Natural killer cell (primary cell): ENCODE results near the gene RYR2. TPM values are rescaled to one million over a fixed set of nuclear protein-coding genes. Genes with fewer than 3 reads are reported as not detected.
"Not testable (repeated sequence)": the region's sequence is repeated elsewhere in the genome, so short reads cannot be mapped to it uniquely, and the experiment has no call there.

Source experiments
- ATAC-seq, 3 donors: fragments of 150-1000 bp in 2 of 3; fragments of 200-7000 bp in 1 of 3; cut with Tn5 transposase; 1 replicate in 1 of 3; 2 replicates in 2 of 3; pipeline ENCODE4 v1.10.0; 2021; ENCODE audit warnings: mild to moderate bottlenecking in 2 of 3, moderate library complexity in 2 of 3
- DNase-seq, 2 donors: peaks; one replicate each; pipeline versions ENCODE4 v3.0.0 to v3.0.0-alpha.2; 2013 to 2021; ENCODE audit warnings: mixed read lengths in 1 of 2
- H3K27ac ChIP-seq: one replicate; pipeline ENCODE4 v1.5.1; 2013; ENCODE audit warnings: mild to moderate bottlenecking, low read length
- H3K27me3 ChIP-seq: one replicate; pipeline ENCODE4 v1.6.1; 2013; ENCODE audit warnings: low read length; ENCODE audit not compliant: control insufficient read depth, insufficient read depth
- H3K36me3 ChIP-seq: one replicate; pipeline ENCODE4 v1.6.1; 2013; ENCODE audit warnings: low read length; ENCODE audit not compliant: control insufficient read depth, insufficient read depth
- H3K4me1 ChIP-seq: one replicate; pipeline ENCODE4 v1.6.1; 2013; ENCODE audit warnings: low read length; ENCODE audit not compliant: control insufficient read depth, insufficient read depth
- H3K4me3 ChIP-seq: one replicate; pipeline ENCODE4 v1.5.1; 2013; ENCODE audit warnings: low read length
- H3K9me3 ChIP-seq: one replicate; pipeline ENCODE4 v1.6.1; 2013; ENCODE audit warnings: low read length; ENCODE audit not compliant: control insufficient read depth, insufficient read depth
- H3K27ac Mint-ChIP-seq, 2 donors: one replicate each; pipeline ENCODE4 v1.8.0; 2022; ENCODE audit warnings: mild to moderate bottlenecking in 2 of 2, mixed read lengths in 2 of 2, moderate library complexity in 1 of 2
- H3K27me3 Mint-ChIP-seq, 2 donors: one replicate each; pipeline ENCODE4 v1.8.0; 2022; ENCODE audit warnings: low read depth in 2 of 2, mixed read lengths in 2 of 2
- H3K36me3 Mint-ChIP-seq: one replicate; pipeline ENCODE4 v1.8.0; 2022; ENCODE audit warnings: mixed read lengths
- H3K4me1 Mint-ChIP-seq, 2 donors: one replicate each; pipeline ENCODE4 v1.8.0; 2022; ENCODE audit warnings: mixed read lengths in 2 of 2
- H3K4me3 Mint-ChIP-seq: one replicate; pipeline ENCODE4 v1.8.0; 2022; ENCODE audit warnings: mild to moderate bottlenecking, moderate library complexity, mixed read lengths
- H3K9me3 Mint-ChIP-seq, 2 donors: one replicate each; pipeline ENCODE4 v1.8.0; 2022; ENCODE audit warnings: mixed read lengths in 2 of 2
- CTCF ChIP-seq: fragments of 200-600 bp; IDR thresholded peaks from one replicate; pipeline ENCODE4 v1.8.0; 2022; ENCODE audit warnings: antibody characterized with exemption
- WGBS: methylation state at CpG from one replicate; pipeline ENCODE4 v1.1.7; 2013; ENCODE audit warnings: missing lambda C conversion rate; ENCODE audit not compliant: insufficient coverage; 5-methylcytosine and 5-hydroxymethylcytosine counted together
- intact Hi-C: fragments of 100-400 bp; cut with micrococcal nuclease; formaldehyde crosslinking; loops from one replicate; pipeline ENCODE4 v1.14.2; 2022
- total RNA-seq, 4 donors: library from RNA; stranded (reverse); fragments of 120-200 nt in 1 of 4; gene quantifications; one replicate each; pipeline versions ENCODE4 v1.2.3 to v1.2.4, GENCODE V29; 2013 to 2022

RYR2 gene
- total RNA-seq, 3 donors from 2014 or later (not counting 1 experiment from before 2014, with no cell fraction given), result 0.13 to 1.2 (median 0.38) TPM

GRCh38 chr1:237358555-237358954 is 316.6 kb downstream of the RYR2 start:
- Histone ChIP-seq H3K4me1 (no peaks in the 10 kb centered on the region), H3K27me3 (no peaks in the 10 kb centered on the region), H3K27ac (no peak overlapping the region), H3K4me3 (no peak overlapping the region), H3K36me3 (no peaks in the 10 kb centered on the region), H3K9me3 (no peaks in the 10 kb centered on the region)
- Mint-ChIP-seq H3K27ac (no peak overlapping the region), H3K36me3 (no peaks in the 10 kb centered on the region), H3K4me1 (no peaks in the 10 kb centered on the region), H3K27me3 (no peaks in the 10 kb centered on the region), H3K9me3 (peaks cover 0 to 5% of the 10 kb centered on the region in 2 donors), H3K4me3 (no peak overlapping the region)
- no peak for TF ChIP-seq CTCF
- intact Hi-C loops, result no loop called here
- WGBS, result 86% methylated on average over 1 of the region's 1 CpG
- ATAC-seq (no peak), DNase-seq (no peak)

GRCh38 chr1:237367758-237368157 is 325.8 kb downstream of the RYR2 start:
- Mint-ChIP-seq H3K4me3 (no peak overlapping the region), H3K9me3 (peaks cover 2 to 3% of the 10 kb centered on the region in 2 donors), H3K4me1 (no peaks in the 10 kb centered on the region), H3K27ac (no peak overlapping the region), H3K27me3 (no peaks in the 10 kb centered on the region), H3K36me3 (no peaks in the 10 kb centered on the region)
- no peaks in the 10 kb centered on the region for H3K27me3 ChIP-seq
- DNase-seq (no peak), ATAC-seq (no peak)
- no peak overlapping the region for H3K27ac ChIP-seq
- H3K36me3 ChIP-seq, result no peaks in the 10 kb centered on the region
- H3K4me3 ChIP-seq, result no peak overlapping the region
- no peak for TF ChIP-seq CTCF
- WGBS, result 76% methylated on average over 2 of the region's 2 CpGs
- intact Hi-C loops, result no loop called here
- H3K4me1 ChIP-seq, result no peaks in the 10 kb centered on the region
- H3K9me3 ChIP-seq, result no peaks in the 10 kb centered on the region

DNA sequence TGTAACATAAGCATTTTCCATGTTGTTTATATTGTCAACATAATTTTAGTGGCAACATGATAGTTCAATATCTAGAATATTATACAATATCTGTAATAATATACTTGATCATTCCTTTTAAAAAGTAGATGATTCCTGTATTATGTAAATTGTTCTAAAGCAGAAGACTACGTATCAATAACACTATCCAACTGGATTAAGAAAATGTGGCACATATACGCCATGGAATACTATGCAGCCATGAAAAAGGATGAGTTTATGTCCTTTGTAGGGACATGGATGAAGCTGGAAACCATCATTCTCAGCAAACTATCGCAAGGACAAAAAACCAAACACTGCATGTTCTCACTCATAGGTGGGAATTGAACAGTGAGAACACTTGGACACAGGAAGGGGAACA is 329.5 kb downstream of the RYR2 start:
- H3K27ac Mint-ChIP-seq, H3K4me3 ChIP-seq, DNase-seq, H3K27ac ChIP-seq, H3K9me3 ChIP-seq, H3K4me1 ChIP-seq, intact Hi-C loops, H3K36me3 ChIP-seq, ATAC-seq, H3K27me3 Mint-ChIP-seq, H3K4me3 Mint-ChIP-seq, H3K36me3 Mint-ChIP-seq, H3K4me1 Mint-ChIP-seq, H3K9me3 Mint-ChIP-seq, H3K27me3 ChIP-seq: not testable (repeated sequence)
- no CpG with 5 or more reads among the region's 3 CpGs for WGBS

DNA sequence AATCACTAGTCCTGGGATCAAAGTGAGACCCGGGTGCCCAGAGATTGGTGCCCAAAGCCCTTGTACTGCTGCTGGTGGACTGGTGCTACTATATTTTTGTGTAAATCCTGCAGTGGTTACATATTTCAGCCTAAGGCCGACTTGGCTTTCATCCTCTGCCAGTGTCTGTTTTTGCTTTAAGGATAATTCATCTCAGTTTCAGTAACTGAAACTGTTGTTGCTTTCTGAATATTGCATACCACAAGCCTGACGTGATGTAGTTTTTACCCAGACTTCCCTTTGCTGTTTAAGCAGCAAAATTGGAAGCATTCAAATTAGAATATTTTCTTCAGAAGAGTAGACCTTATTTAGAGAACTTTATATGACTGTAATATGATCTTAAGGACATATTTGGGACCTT is 341.8 kb downstream of the RYR2 start:
- Histone ChIP-seq H3K9me3 (no peaks in the 10 kb centered on the region), H3K4me1 (no peaks in the 10 kb centered on the region), H3K36me3 (no peaks in the 10 kb centered on the region), H3K4me3 (no peak overlapping the region), H3K27ac (no peak overlapping the region), H3K27me3 (no peaks in the 10 kb centered on the region)
- intact Hi-C loops, result no loop called here
- Mint-ChIP-seq H3K4me3 (no peak overlapping the region), H3K27me3 (no peaks in the 10 kb centered on the region), H3K36me3 (no peaks in the 10 kb centered on the region), H3K9me3 (no peaks in the 10 kb centered on the region), H3K27ac (no peak overlapping the region), H3K4me1 (no peaks in the 10 kb centered on the region)
- ATAC-seq, result no peak
- 62% methylated on average over 3 of the region's 3 CpGs for WGBS
- TF ChIP-seq CTCF, result no peak
- DNase-seq, result no peak
